ENCODE results near the gene NELFB. TPM values are rescaled to one million over a fixed set of nuclear protein-coding genes. Genes with fewer than 3 reads are reported as not detected.

Gene NELFB
- total and polyA plus RNA-seq, 4 donors: 4.7 to 24.6 (median 18.1) TPM

GRCh38 chr9:137255448-137256114 is 454 bp downstream of the NELFB start:
- peaks cover 10 to 34% (median 21%) of the 10 kb centered on the region in 4 donors for H3K4me1 ChIP-seq (ENCODE audit: control insufficient read depth in 4 of 4, insufficient read depth in 4 of 4, low read length in 3 of 4)
- H3K36me3 ChIP-seq (ENCODE audit: control insufficient read depth in 4 of 4, insufficient read depth in 3 of 4, low read depth in 1 of 4, low read length in 3 of 4): peaks cover 3 to 7% (median 6%) of the 10 kb centered on the region in 4 donors
- no peaks in the 10 kb centered on the region for H3K9me3 ChIP-seq (ENCODE audit: control insufficient read depth in 4 of 4, low read length in 3 of 4)
- WGBS: 1% methylated on average over 51 of the region's 51 CpGs
- H3K27ac ChIP-seq (ENCODE audit: low read depth in 1 of 2, low read length in 2 of 2): peak overlapping the region; percentile 50
- DNase-seq (ENCODE audit: low spot score): no peak
- H3K27me3 ChIP-seq (ENCODE audit: control insufficient read depth in 4 of 4, insufficient read depth in 4 of 4, low read length in 3 of 4): no peaks in the 10 kb centered on the region
- peak overlapping the region; percentile 76 to 98 (median 82) for H3K4me3 ChIP-seq (ENCODE audit: low read depth in 1 of 3, low read length in 3 of 3)
- TF ChIP-seq YY1 (IDR thresholded peaks at IDR 0.05): no peak
- TF ChIP-seq FOXA1 (IDR thresholded peaks at IDR 0.05): no peak
- no peak for TF ChIP-seq JUND (IDR thresholded peaks at IDR 0.05)
- TF ChIP-seq, protein P1, sequence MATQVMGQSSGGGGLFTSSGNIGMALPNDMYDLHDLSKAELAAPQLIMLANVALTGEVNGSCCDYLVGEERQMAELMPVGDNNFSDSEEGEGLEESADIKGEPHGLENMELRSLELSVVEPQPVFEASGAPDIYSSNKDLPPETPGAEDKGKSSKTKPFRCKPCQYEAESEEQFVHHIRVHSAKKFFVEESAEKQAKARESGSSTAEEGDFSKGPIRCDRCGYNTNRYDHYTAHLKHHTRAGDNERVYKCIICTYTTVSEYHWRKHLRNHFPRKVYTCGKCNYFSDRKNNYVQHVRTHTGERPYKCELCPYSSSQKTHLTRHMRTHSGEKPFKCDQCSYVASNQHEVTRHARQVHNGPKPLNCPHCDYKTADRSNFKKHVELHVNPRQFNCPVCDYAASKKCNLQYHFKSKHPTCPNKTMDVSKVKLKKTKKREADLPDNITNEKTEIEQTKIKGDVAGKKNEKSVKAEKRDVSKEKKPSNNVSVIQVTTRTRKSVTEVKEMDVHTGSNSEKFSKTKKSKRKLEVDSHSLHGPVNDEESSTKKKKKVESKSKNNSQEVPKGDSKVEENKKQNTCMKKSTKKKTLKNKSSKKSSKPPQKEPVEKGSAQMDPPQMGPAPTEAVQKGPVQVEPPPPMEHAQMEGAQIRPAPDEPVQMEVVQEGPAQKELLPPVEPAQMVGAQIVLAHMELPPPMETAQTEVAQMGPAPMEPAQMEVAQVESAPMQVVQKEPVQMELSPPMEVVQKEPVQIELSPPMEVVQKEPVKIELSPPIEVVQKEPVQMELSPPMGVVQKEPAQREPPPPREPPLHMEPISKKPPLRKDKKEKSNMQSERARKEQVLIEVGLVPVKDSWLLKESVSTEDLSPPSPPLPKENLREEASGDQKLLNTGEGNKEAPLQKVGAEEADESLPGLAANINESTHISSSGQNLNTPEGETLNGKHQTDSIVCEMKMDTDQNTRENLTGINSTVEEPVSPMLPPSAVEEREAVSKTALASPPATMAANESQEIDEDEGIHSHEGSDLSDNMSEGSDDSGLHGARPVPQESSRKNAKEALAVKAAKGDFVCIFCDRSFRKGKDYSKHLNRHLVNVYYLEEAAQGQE (IDR thresholded peaks at IDR 0.05): peak; percentile 15
- no peak for TF ChIP-seq NR2F2 (IDR thresholded peaks at IDR 0.05)
- TF ChIP-seq HNF4A (conservative IDR thresholded peaks at IDR 0.05): no peak
- peak overlapping the region; percentile 18 to 83 for H3K9ac ChIP-seq (ENCODE audit: low read depth in 1 of 2, low read length in 2 of 2)

DNA sequence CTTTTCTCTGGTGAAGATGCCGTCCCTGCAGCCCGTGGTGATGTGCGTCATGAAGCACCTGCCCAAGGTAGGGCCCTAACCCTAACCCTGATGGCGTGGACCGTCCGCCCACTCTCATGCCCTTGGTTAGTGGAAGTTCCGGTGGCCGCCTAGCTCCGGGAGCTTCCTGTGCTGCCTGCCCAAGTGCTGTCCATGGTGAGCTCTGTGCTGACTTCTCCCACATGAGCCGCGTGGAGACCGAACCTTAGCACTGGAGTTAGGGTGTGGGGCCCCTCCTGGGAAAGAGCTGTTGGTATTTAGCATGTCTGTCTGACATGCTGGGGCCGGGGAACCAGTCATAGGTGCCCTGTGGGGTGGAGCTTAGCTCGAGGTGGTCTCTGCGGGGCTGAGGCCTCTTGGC is 1.2 kb downstream of the NELFB start:
- H3K4me1 ChIP-seq (ENCODE audit: control insufficient read depth in 4 of 4, insufficient read depth in 4 of 4, low read length in 3 of 4): peaks cover 10 to 34% (median 21%) of the 10 kb centered on the region in 4 donors
- TF ChIP-seq SP1 (IDR thresholded peaks at IDR 0.05): no peak
- H3K4me3 ChIP-seq (ENCODE audit: low read depth in 1 of 3, low read length in 3 of 3): peak overlapping the region in 2 of 3 donors; percentile 82 to 98
- 92% methylated on average over 15 of the region's 15 CpGs for WGBS
- DNase-seq (ENCODE audit: low spot score): no peak
- H3K9me3 ChIP-seq (ENCODE audit: control insufficient read depth in 4 of 4, low read length in 3 of 4): no peaks in the 10 kb centered on the region
- no peak overlapping the region for H3K9ac ChIP-seq (ENCODE audit: low read depth in 1 of 2, low read length in 2 of 2)
- no peak overlapping the region for H3K27ac ChIP-seq (ENCODE audit: low read depth in 1 of 2, low read length in 2 of 2)
- no peaks in the 10 kb centered on the region for H3K27me3 ChIP-seq (ENCODE audit: control insufficient read depth in 4 of 4, insufficient read depth in 4 of 4, low read length in 3 of 4)
- peaks cover 3 to 7% (median 6%) of the 10 kb centered on the region in 4 donors for H3K36me3 ChIP-seq (ENCODE audit: control insufficient read depth in 4 of 4, insufficient read depth in 3 of 4, low read depth in 1 of 4, low read length in 3 of 4)

DNA sequence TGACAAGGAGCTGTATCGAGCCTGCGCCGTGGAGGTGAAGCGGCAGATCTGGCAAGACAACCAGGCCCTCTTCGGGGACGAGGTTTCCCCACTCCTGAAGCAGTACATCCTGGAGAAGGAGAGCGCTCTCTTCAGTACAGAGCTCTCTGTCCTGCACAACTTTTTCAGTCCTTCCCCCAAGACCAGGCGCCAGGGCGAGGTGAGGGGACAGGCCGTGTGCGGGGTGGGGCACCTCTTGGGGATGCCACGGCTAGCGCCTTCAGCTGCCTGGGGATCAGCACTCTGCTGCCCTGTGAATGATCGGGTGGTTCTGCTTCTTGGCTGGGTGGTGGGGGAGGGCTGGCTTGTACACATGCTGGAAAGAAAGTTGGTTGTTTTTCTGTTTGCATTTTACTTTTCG is 1.7 kb downstream of the NELFB start:
- Histone ChIP-seq H3K4me3 (ENCODE audit: low read depth in 1 of 3, low read length in 3 of 3) (no peak overlapping the region), H3K36me3 (ENCODE audit: control insufficient read depth in 4 of 4, insufficient read depth in 3 of 4, low read depth in 1 of 4, low read length in 3 of 4) (peaks cover 3 to 7% (median 6%) of the 10 kb centered on the region in 4 donors), H3K4me1 (ENCODE audit: control insufficient read depth in 4 of 4, insufficient read depth in 4 of 4, low read length in 3 of 4) (peaks cover 10 to 34% (median 21%) of the 10 kb centered on the region in 4 donors), H3K9ac (ENCODE audit: low read depth in 1 of 2, low read length in 2 of 2) (no peak overlapping the region), H3K27ac (ENCODE audit: low read depth in 1 of 2, low read length in 2 of 2) (no peak overlapping the region), H3K9me3 (ENCODE audit: control insufficient read depth in 4 of 4, low read length in 3 of 4) (no peaks in the 10 kb centered on the region), H3K27me3 (ENCODE audit: control insufficient read depth in 4 of 4, insufficient read depth in 4 of 4, low read length in 3 of 4) (no peaks in the 10 kb centered on the region)
- WGBS: 94% methylated on average over 15 of the region's 15 CpGs
- no peak for DNase-seq (ENCODE audit: low spot score)
- no peak for TF ChIP-seq ZBTB33 (IDR thresholded peaks at IDR 0.05)
- no peak for TF ChIP-seq SP1 (IDR thresholded peaks at IDR 0.05)
- no peak for TF ChIP-seq FOXA2 (IDR thresholded peaks at IDR 0.05)
- no peak for TF ChIP-seq HNF4G (IDR thresholded peaks at IDR 0.05)
- TF ChIP-seq GABPA (IDR thresholded peaks at IDR 0.05 in 1 of 2, conservative IDR thresholded peaks at IDR 0.05 in 1 of 2): no peak
- no peak for TF ChIP-seq FOXA1 (IDR thresholded peaks at IDR 0.05)
- TF ChIP-seq YY1 (IDR thresholded peaks at IDR 0.05): no peak
- no peak for TF ChIP-seq EGR1 (IDR thresholded peaks at IDR 0.05; ENCODE audit: low read depth in 2 of 2)
- no peak for TF ChIP-seq RAD21 (IDR thresholded peaks at IDR 0.05)
- no peak for TF ChIP-seq MAX (IDR thresholded peaks at IDR 0.05)
- no peak for TF ChIP-seq NR2F2 (IDR thresholded peaks at IDR 0.05)
- TF ChIP-seq TAF1 (conservative IDR thresholded peaks at IDR 0.05): no peak
- no peak for TF ChIP-seq HNF4A (conservative IDR thresholded peaks at IDR 0.05)
- TF ChIP-seq, protein P1 (IDR thresholded peaks at IDR 0.05): no peak
- TF ChIP-seq, protein P2, sequence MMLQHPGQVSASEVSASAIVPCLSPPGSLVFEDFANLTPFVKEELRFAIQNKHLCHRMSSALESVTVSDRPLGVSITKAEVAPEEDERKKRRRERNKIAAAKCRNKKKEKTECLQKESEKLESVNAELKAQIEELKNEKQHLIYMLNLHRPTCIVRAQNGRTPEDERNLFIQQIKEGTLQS (IDR thresholded peaks at IDR 0.05): no peak
- no peak for TF ChIP-seq JUND (IDR thresholded peaks at IDR 0.05)
- TF ChIP-seq RXRA (IDR thresholded peaks at IDR 0.05): no peak
